Measurements from ENCODE around the gene CEL. TPM values are rescaled to one million over a fixed set of nuclear protein-coding genes. Genes with fewer than 3 reads are reported as not detected.

CEL gene
- total RNA-seq, 2 experiments from 2014 or later = 0.16 to 0.39 TPM

GRCh38 chr9:133029994-133030316 is 31.8 kb upstream of the CEL start:
- Mint-ChIP-seq H3K27ac (peak overlapping the region; percentile 89), H3K36me3 (ENCODE audit: low read depth) (peaks cover 11% of the 10 kb centered on the region), H3K27me3 (no peaks in the 10 kb centered on the region), H3K4me3 (peak overlapping the region; percentile 99), H3K4me1 (ENCODE audit: low read depth) (peaks cover 46% of the 10 kb centered on the region), H3K9me3 (no peaks in the 10 kb centered on the region)
- H3K9me3 ChIP-seq (ENCODE audit: control insufficient read depth in 1 of 2, insufficient read depth in 1 of 2, low read length in 2 of 2) = no peaks in the 10 kb centered on the region
- peak; percentile 5 for ATAC-seq (ENCODE audit: poor library complexity)
- ChIA-PET CTCF (interaction anchor here (1.0 to 3.2 kb wide), 4 partner anchors 8 to 341 kb away, joined by 3 to 34 read pairs (median 3); no protein-coding TSS in a partner anchor), POLR2A (interaction anchor here (0.7 to 2.1 kb wide), 27 partner anchors 8 to 1134 kb away, joined by 3 to 31 read pairs (median 5); partner anchors contain the start of genes CACFD1, DDX31, MED22 and MED27)
- DNase-seq = peak in 1 of 14 experiments; percentile 6
- peaks cover 31% of the 10 kb centered on the region for H3K4me1 ChIP-seq (ENCODE audit: insufficient read depth, low read length)
- peak overlapping the region; percentile 93 for H3K4me3 ChIP-seq (ENCODE audit: low read length)
- intact Hi-C loops (cut with DNase I, micrococcal nuclease) = loop anchor here (1.0 to 5.0 kb wide), 7 partner anchors 8 to 447 kb away; partner anchors contain the start of genes AK8 (in 1 of the 2), MED22 (in 1 of the 2), RPL7A (in 1 of the 2) and SLC2A6 (in 1 of the 2)
- TF ChIP-seq CTCF (IDR thresholded peaks at IDR 0.05) = no peak
- H3K36me3 ChIP-seq (ENCODE audit: insufficient read depth, low read length) = peaks cover 2% of the 10 kb centered on the region
- peak overlapping the region; percentile 83 to 93 for H3K27ac ChIP-seq (ENCODE audit: low read depth in 1 of 2, low read length in 2 of 2)
- H3K27me3 ChIP-seq (ENCODE audit: control insufficient read depth in 1 of 2, insufficient read depth in 2 of 2, low read length in 2 of 2) = no peaks in the 10 kb centered on the region

GRCh38 chr9:133030317-133031129 is 31.3 kb upstream of the CEL start, which contains the start of gene GTF3C5:
Gene GTF3C5 (plus strand): TSS chr9:133030997. CDS start chr9:133031012, 15 bp downstream.
- peaks cover 49% of the 10 kb centered on the region for H3K4me1 Mint-ChIP-seq (ENCODE audit: low read depth)
- intact Hi-C loops (cut with DNase I, micrococcal nuclease) = loop anchor here (1.0 to 5.0 kb wide), 6 partner anchors 8 to 386 kb away; partner anchors contain the start of genes AK8 (in 1 of the 2), MED22 (in 1 of the 2), RPL7A (in 1 of the 2) and SPACA9 (in 1 of the 2)
- CTCF ChIA-PET = interaction anchor here (0.5 to 3.2 kb wide), 7 partner anchors 8 to 340 kb away, joined by 3 to 34 read pairs (median 3); no protein-coding TSS in a partner anchor

More at GRCh38 chr9:133030317-133031129, 31.3 kb upstream of the CEL start, which contains the start of gene GTF3C5:
- H3K9me3 ChIP-seq (ENCODE audit: control insufficient read depth in 1 of 2, insufficient read depth in 1 of 2, low read length in 2 of 2) = no peaks in the 10 kb centered on the region
- peaks cover 31% of the 10 kb centered on the region for H3K4me1 ChIP-seq (ENCODE audit: insufficient read depth, low read length)
- peak within 1 kb of the TSS; percentile 83 to 93 for H3K27ac ChIP-seq (ENCODE audit: low read depth in 1 of 2, low read length in 2 of 2)
- Mint-ChIP-seq H3K9me3 (no peaks in the 10 kb centered on the region), H3K27me3 (no peaks in the 10 kb centered on the region), H3K36me3 (ENCODE audit: low read depth) (peaks cover 11% of the 10 kb centered on the region), H3K4me3 (peak within 1 kb of the TSS; percentile 99), H3K27ac (peak within 1 kb of the TSS; percentile 89)
- no peak for TF ChIP-seq CTCF (IDR thresholded peaks at IDR 0.05)
- ATAC-seq (ENCODE audit: poor library complexity) = peak; percentile 96
- POLR2A ChIA-PET = interaction anchor here (0.6 to 2.1 kb wide), 34 partner anchors 8 to 1133 kb away, joined by 3 to 31 read pairs (median 4); partner anchors contain the start of genes CACFD1, DDX31, MED22 and MED27
- peak; percentile 83 to 98 (median 89) for DNase-seq
- peaks cover 2% of the 10 kb centered on the region for H3K36me3 ChIP-seq (ENCODE audit: insufficient read depth, low read length)
- H3K27me3 ChIP-seq (ENCODE audit: control insufficient read depth in 1 of 2, insufficient read depth in 2 of 2, low read length in 2 of 2) = no peaks in the 10 kb centered on the region
- H3K4me3 ChIP-seq (ENCODE audit: low read length) = peak within 1 kb of the TSS; percentile 93

All from CD4-positive, alpha-beta T cell (primary cell).